ENCODE results near the gene MT1A.

Gene MT1A

DNA sequence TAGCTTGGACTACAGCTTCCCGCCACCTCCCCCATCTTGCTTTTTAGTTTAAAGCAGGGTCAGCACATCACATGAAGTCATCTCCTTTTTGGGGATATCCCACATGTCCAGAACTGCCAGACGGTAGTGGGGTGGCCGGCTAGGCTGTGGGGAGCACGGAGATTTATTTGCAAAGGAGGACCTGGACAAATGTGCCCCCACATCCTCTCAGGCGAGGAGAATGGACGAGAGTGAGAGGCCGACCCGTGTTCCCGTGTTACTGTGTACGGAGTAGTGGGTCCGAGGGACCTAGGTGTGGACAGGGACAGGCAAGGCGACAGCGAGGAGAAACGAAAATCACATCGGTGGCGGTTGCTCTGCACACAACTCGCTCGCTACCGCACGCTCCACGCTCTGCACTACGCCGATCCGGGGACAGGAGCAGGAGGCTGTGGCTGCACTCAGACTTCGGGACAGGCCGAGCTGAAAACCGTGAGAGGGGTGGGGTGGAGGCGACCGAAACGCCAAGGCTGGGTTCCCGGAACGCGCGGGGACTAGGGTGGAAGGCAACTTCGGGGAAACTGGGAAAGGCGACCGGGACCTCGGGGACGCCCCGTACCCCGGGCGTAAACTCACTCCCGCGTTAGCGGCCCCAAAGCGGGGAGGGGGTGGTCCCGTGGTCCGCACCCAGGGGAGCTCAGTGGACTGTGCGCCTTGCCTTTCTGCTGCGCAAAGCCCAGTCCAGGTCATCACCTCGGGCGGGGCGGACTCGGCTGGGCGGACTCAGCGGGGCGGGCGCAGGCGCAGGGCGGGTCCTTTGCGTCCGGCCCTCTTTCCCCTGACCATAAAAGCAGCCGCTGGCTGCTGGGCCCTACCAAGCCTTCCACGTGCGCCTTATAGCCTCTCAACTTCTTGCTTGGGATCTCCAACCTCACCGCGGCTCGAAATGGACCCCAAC, at the start of gene MT1A:
Gene MT1A (plus strand): TSS at position 853 of the 937 bp plus-strand sequence. CDS start 73 bp downstream, at position 926.
- no peak for DNase-seq (ENCODE audit: low read depth)

- DNase-seq (ENCODE audit: low read depth) = no peak
These were observed 49.7 kb upstream of the MT1A start for GRCh38 chr16:56588781-56589140.

DNA sequence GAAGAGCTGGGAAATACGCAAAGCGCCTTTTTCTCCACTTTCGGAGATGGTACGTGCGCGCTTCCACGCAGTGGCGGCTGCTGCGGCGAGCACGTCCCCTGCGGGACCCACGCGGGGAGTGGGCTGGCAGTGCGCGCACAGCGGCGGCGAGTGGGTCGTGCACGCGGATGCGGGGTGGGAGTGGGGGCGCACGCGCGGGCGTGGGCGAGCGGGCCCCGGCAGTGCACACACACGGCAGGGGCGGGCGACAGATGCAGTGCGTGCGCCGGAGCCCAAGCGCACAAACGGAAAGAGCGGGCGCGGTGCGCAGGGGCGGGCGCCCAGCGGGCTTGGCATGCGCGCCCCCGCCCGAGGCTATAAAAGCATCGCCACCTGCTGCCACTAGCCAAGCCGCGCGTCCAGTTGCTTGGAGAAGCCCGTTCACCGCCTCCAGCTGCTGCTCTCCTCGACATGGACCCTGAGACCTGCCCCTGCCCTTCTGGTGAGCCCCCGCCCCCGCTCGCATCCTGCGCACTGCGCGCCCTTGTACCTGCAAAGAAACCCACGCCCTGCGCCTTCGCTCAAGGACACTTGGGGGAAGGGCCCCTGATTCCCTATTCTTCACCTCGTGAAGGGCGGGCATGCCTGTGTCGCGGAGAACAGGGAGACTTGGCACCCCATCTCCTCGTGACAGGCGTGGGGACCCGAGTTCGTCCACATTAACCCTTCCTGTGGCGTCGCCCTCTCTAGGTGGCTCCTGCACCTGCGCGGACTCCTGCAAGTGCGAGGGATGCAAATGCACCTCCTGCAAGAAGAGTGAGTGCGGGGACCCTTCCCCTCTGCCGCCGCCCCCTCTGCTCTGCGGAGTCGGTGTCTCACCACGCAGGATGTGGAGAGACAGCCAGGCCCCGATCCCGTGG, 49.1 kb upstream of the MT1A start, which contains the start of gene MT3:
Gene MT3 (plus strand): TSS at position 388 of the 899 bp plus-strand sequence. CDS start 63 bp downstream, at position 451.
- DNase-seq (ENCODE audit: low read depth) = peak; percentile 19

- no peak for DNase-seq (ENCODE audit: low read depth)
These were observed 46.9 kb upstream of the MT1A start for GRCh38 chr16:56591377-56592060.

- DNase-seq (ENCODE audit: low read depth) = no peak
These were observed 44.7 kb upstream of the MT1A start for GRCh38 chr16:56593573-56594291.

GRCh38 chr16:56594292-56594619, 44.2 kb upstream of the MT1A start:
- no peak for DNase-seq (ENCODE audit: low read depth)

GRCh38 chr16:56600398-56600999, 38.0 kb upstream of the MT1A start:
- DNase-seq (ENCODE audit: low read depth) = no peak

- no peak for DNase-seq (ENCODE audit: low read depth)
These were observed 37.1 kb upstream of the MT1A start for GRCh38 chr16:56601325-56601724.

- DNase-seq (ENCODE audit: low read depth) = no peak
These were observed 34.9 kb upstream of the MT1A start for GRCh38 chr16:56603589-56603988.

DNA sequence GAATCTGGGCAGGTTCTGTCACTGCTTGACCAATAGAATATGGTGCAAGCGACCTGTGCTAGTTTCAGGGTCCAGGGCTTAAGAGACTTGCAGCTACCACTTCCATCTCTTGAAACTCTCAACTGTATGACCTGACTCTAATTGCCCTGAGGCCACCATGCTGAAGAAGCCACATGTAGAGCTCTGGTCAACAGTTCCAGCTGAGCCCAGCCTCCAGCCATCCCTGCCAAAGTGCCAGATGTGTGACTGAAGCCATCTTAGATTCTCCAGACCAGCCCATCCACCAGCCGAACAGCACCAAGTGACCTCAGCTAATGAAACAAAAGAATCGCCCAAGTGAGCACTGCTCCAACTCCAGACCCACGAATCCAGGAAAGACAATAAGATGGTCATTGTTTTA, 33.5 kb upstream of the MT1A start:
- no peak for DNase-seq (ENCODE audit: low read depth)

DNA sequence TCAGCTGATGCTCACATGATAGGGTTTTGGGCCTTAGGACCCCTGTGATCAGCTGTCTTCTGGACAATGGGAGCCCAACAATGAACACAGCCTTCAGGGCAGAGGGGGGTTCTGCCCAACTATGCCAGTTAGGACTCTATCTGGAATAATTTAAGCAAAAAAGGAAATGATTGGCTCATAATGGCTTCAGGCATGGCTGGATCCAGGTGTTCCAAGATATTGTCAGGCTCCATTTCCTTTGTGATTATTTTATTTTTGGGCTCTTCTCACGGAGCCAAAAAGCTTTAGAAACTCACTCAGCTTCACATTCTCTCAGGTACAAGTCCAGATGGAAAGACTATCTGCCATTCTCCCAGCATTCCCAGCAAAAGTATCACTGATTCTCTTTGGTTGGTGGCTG, 33.0 kb upstream of the MT1A start:
- DNase-seq (ENCODE audit: low read depth) = no peak

- no peak for DNase-seq (ENCODE audit: low read depth)
These were observed 32.4 kb upstream of the MT1A start for GRCh38 chr16:56606071-56606475.

DNA sequence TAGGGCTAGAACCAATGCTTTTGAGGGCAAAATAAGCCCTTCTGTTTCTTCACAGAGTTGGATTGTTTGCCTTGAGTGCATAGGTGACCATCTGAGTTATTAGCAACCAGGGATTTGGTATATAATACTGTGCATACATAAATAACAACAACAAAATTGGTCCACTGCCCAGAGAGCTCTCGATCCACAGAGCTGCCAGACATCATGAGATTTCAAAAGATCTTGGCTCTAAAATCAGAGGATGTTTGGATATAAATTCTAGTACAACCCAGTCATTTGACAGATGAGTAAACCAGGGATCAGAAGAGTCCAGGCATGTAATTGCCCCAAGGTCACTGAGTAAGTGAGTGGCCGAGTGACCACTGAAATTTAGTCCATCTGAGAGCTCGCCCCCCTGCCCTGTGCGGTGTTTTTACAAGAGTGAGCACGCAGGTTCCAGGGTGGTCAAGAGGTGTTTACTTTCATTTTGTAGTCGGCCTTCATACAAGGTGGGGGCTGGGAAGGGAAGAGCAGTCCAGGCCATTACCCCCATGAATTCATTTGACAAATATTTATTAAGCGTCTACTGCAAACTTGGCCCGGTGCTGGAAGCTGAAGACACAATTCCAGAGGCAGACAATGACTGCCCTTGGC, 31.9 kb upstream of the MT1A start:
- DNase-seq (ENCODE audit: low read depth) = no peak

DNA sequence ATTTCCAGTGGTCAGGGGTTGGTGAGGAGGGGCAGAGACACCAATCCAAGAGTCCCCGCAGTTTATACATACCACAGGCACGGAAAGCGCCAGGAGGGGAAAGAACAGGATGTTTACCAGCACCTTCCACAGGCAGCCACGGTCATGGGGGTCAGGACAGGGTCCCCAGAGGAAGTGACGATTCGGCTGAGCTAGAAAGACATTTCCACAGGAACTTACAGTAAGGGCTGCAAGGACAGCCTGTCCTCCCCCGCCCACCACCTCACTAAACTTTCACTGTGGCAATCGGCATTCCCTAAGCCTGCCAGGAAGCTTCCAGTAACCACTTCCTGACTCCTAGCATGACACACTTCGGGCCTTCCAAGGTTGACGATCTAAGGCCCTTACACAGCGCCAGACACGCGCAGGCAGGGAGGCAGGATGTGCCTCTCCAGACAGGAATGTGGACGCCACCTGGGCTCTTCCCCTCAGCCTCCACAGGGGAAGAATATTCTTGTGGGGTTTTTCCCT, 31.3 kb upstream of the MT1A start:
- no peak for DNase-seq (ENCODE audit: low read depth)

GRCh38 chr16:56607675-56608042, 30.8 kb upstream of the MT1A start:
- no peak for DNase-seq (ENCODE audit: low read depth)

- DNase-seq (ENCODE audit: low read depth) = peak; percentile 83
These were observed 30.2 kb upstream of the MT1A start, which contains the start of gene MT2A for GRCh38 chr16:56608043-56608875. Gene MT2A, plus strand, starts transcription at chr16:56608584. Its CDS starts 72 bp downstream, at chr16:56608656.

GRCh38 chr16:56608876-56609462, 29.5 kb upstream of the MT1A start:
- no peak for DNase-seq (ENCODE audit: low read depth)

- peak; percentile 72 for DNase-seq (ENCODE audit: low read depth)
These were observed 29.0 kb upstream of the MT1A start for GRCh38 chr16:56609463-56609921.

- DNase-seq (ENCODE audit: low read depth) = peak; percentile 76
These were observed 28.4 kb upstream of the MT1A start for GRCh38 chr16:56610017-56610608.
